UCSD-AML1 (cell line): Measurements from ENCODE around the gene RIC8A.
"Not testable (repeated sequence)": the region's sequence is repeated elsewhere in the genome, so short reads cannot be mapped to it uniquely, and the experiment has no call there.

Experiments used
- DNase-seq: peaks from one replicate; lab custom pipeline; 2025; ENCODE audit not compliant: unreplicated experiment; lab: John Stamatoyannopoulos, UW

RIC8A gene

GRCh38 chr11:217704-218103 is 10.2 kb downstream of the RIC8A start:
- no peak for DNase-seq

GRCh38 chr11:218815-219593 is 11.5 kb downstream of the RIC8A start:
- no peak for DNase-seq

GRCh38 chr11:220641-221215 is 13.2 kb downstream of the RIC8A start:
- DNase-seq = not testable (repeated sequence)

GRCh38 chr11:221539-221938 is 14.0 kb downstream of the RIC8A start:
- no peak for DNase-seq

GRCh38 chr11:221998-222789 is 14.7 kb downstream of the RIC8A start:
- no peak for DNase-seq

GRCh38 chr11:223026-223789 is 15.7 kb downstream of the RIC8A start:
- DNase-seq = no peak

- no peak for DNase-seq
Measured at GRCh38 chr11:223884-224283, 16.4 kb downstream of the RIC8A start.

- no peak for DNase-seq
Measured at GRCh38 chr11:224424-224823, 16.9 kb downstream of the RIC8A start.

- no peak for DNase-seq
Measured at GRCh38 chr11:225734-226453, 18.4 kb downstream of the RIC8A start.

GRCh38 chr11:227824-228379 is 20.4 kb downstream of the RIC8A start:
- DNase-seq = no peak

GRCh38 chr11:230431-230830 is 22.9 kb downstream of the RIC8A start:
- DNase-seq = no peak

- no peak for DNase-seq
Measured at GRCh38 chr11:232783-233565, 25.5 kb downstream of the RIC8A start.

- DNase-seq = no peak
Measured at GRCh38 chr11:235180-235579, 27.7 kb downstream of the RIC8A start.

GRCh38 chr11:235609-235996 is 28.1 kb downstream of the RIC8A start:
- no peak for DNase-seq

GRCh38 chr11:235997-236773 is 28.7 kb downstream of the RIC8A start, which contains the start of gene SIRT3:
Gene SIRT3 (minus strand): TSS chr11:236342. CDS start chr11:236328, 14 bp downstream.
- peak; percentile 81 for DNase-seq

- DNase-seq = peak; percentile 88
Measured at GRCh38 chr11:236774-237767, 29.6 kb downstream of the RIC8A start, which contains the start of gene PSMD13. Gene PSMD13 (plus strand): TSS chr11:236976. CDS start chr11:237050, 74 bp downstream.

GRCh38 chr11:238346-238745 is 30.8 kb downstream of the RIC8A start:
- not testable (repeated sequence) for DNase-seq
